ENCODE results near the gene ZNF366. TPM values are rescaled to one million over a fixed set of nuclear protein-coding genes. Genes with fewer than 3 reads are reported as not detected.
A peak's percentile ranks its signal among the peaks of the same experiment; 100 is the strongest.

Gene ZNF366
- total and polyA plus RNA-seq, 2 experiments from 2014 or later: not detected

DNA sequence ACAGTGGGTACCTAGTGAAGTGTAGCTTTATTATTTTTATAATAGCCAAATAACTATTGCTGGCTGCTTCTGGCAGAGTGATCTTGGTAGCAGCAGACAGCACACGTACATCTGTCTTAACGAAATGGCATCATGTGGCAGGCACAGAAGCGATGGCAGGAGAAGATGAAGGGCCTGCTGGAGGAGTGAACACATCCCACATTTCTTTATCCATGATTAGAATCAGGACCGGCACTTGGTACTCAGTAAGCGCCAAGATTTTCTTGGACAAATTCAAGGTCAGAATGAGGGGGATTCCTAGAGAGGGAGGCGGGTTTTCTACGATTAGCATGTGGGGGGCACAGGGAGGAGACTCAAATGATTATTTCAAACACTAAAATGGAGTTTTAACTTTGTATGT lies 23.0 kb upstream of the ZNF366 start:
- WGBS, 2 experiments (ENCODE audit: low coverage in 1 of 2, low lambda C conversion rate in 2 of 2, missing lambda C conversion rate in 2 of 2): 42 to 45% methylated on average over 7 of the region's 7 CpGs
- no peaks in the 10 kb centered on the region for H4K20me1 ChIP-seq (ENCODE audit: insufficient read depth)
- H3K4me1 ChIP-seq (ENCODE audit: insufficient read depth): peaks cover 11% of the 10 kb centered on the region
- no peak overlapping the region for H3K4me2 ChIP-seq (ENCODE audit: unreplicated experiment)
- in situ Hi-C loops (cut with MboI): no loop called here
- H3F3A ChIP-seq (ENCODE audit: insufficient read depth): peaks cover 17% of the 10 kb centered on the region
- DNase-seq: no peak
- no peaks in the 10 kb centered on the region for H3K9me2 ChIP-seq (ENCODE audit: insufficient read depth)
- H3K36me3 ChIP-seq (ENCODE audit: low read depth): no peaks in the 10 kb centered on the region
- no peaks in the 10 kb centered on the region for H3K9me3 ChIP-seq (ENCODE audit: low read depth)
- H3K9ac ChIP-seq: no peak overlapping the region
- TF ChIP-seq EZH2 (IDR thresholded peaks at IDR 0.05; ENCODE audit: insufficient read depth, poor library complexity, severe bottlenecking) (no peak), EZH2phosphoT487 (IDR thresholded peaks at IDR 0.05; ENCODE audit: insufficient read depth, low read depth) (no peak)
- H2AFZ ChIP-seq: 0 out of 2 replicates have a peak overlapping the region, but pooled peaks have one; percentile 4
- no peak overlapping the region for H3K4me3 ChIP-seq
- H3K27me3 ChIP-seq (replicated peaks; ENCODE audit: insufficient read depth): no peaks in the 10 kb centered on the region
- no peak overlapping the region for H3K27ac ChIP-seq
- H3K79me2 ChIP-seq (ENCODE audit: insufficient read depth): no peaks in the 10 kb centered on the region

DNA sequence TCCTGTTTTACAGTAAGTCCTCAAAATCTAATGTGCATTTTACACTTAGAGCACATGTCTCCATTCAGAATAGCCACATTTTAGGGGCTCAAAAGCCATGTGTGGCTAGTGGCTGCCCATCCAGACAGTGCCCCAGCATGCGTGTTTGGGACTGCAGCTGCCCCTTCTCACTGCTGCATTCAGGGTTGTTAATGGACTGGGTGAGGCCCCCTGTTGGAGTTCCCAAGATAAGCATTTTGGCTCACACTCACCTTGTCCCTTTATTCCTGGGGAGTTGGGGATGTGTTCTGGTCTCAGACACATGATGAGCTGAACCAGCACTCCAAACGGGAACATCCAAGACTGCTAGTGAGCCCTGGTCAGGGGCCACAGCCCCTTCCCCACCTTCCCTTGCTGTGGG lies 22.2 kb upstream of the ZNF366 start:
- H4K20me1 ChIP-seq (ENCODE audit: insufficient read depth): no peaks in the 10 kb centered on the region
- H3K9ac ChIP-seq: no peak overlapping the region
- H2AFZ ChIP-seq: no peak overlapping the region
- 93 to 98% methylated on average over 2 of the region's 2 CpGs for WGBS, 2 experiments (ENCODE audit: low coverage in 1 of 2, low lambda C conversion rate in 2 of 2, missing lambda C conversion rate in 2 of 2)
- H3F3A ChIP-seq (ENCODE audit: insufficient read depth): peaks cover 24% of the 10 kb centered on the region
- no peaks in the 10 kb centered on the region for H3K27me3 ChIP-seq (replicated peaks; ENCODE audit: insufficient read depth)
- no peak overlapping the region for H3K4me2 ChIP-seq (ENCODE audit: unreplicated experiment)
- DNase-seq: no peak
- in situ Hi-C loops (cut with MboI): loop anchor here (10.0 kb wide), 1 partner anchor 155 kb away; no protein-coding TSS in a partner anchor
- H3K9me3 ChIP-seq (ENCODE audit: low read depth): no peaks in the 10 kb centered on the region
- no peaks in the 10 kb centered on the region for H3K79me2 ChIP-seq (ENCODE audit: insufficient read depth)
- H3K9me2 ChIP-seq (ENCODE audit: insufficient read depth): no peaks in the 10 kb centered on the region
- H3K4me1 ChIP-seq (ENCODE audit: insufficient read depth): peaks cover 13% of the 10 kb centered on the region
- no peak overlapping the region for H3K4me3 ChIP-seq
- no peaks in the 10 kb centered on the region for H3K36me3 ChIP-seq (ENCODE audit: low read depth)
- H3K27ac ChIP-seq: no peak overlapping the region
- TF ChIP-seq EZH2phosphoT487 (IDR thresholded peaks at IDR 0.05; ENCODE audit: insufficient read depth, low read depth): no peak
- no peak for TF ChIP-seq EZH2 (IDR thresholded peaks at IDR 0.05; ENCODE audit: insufficient read depth, poor library complexity, severe bottlenecking)

- no peaks in the 10 kb centered on the region for H3K79me2 ChIP-seq (ENCODE audit: insufficient read depth)
- no peak overlapping the region for H3K4me2 ChIP-seq (ENCODE audit: unreplicated experiment)
- H3K4me1 ChIP-seq (ENCODE audit: insufficient read depth): peaks cover 22% of the 10 kb centered on the region
- peak; percentile 87 for DNase-seq
- no peaks in the 10 kb centered on the region for H3K36me3 ChIP-seq (ENCODE audit: low read depth)
- no peaks in the 10 kb centered on the region for H3K9me2 ChIP-seq (ENCODE audit: insufficient read depth)
- no peaks in the 10 kb centered on the region for H3K27me3 ChIP-seq (replicated peaks; ENCODE audit: insufficient read depth)
- in situ Hi-C loops (cut with MboI): loop anchor here (10.0 kb wide), 1 partner anchor 151 kb away; no protein-coding TSS in a partner anchor
- H3K27ac ChIP-seq: peak overlapping the region; percentile 80
- no peaks in the 10 kb centered on the region for H4K20me1 ChIP-seq (ENCODE audit: insufficient read depth)
- no peaks in the 10 kb centered on the region for H3K9me3 ChIP-seq (ENCODE audit: low read depth)
- no peak overlapping the region for H3K9ac ChIP-seq
- no peak for TF ChIP-seq EZH2 (IDR thresholded peaks at IDR 0.05; ENCODE audit: insufficient read depth, poor library complexity, severe bottlenecking)
- TF ChIP-seq EZH2phosphoT487 (IDR thresholded peaks at IDR 0.05; ENCODE audit: insufficient read depth, low read depth): no peak
- peaks cover 24% of the 10 kb centered on the region for H3F3A ChIP-seq (ENCODE audit: insufficient read depth)
- H3K4me3 ChIP-seq: no peak overlapping the region
- peak overlapping the region; percentile 31 for H2AFZ ChIP-seq
Observed at GRCh38 chr5:72525816-72526215, 18.6 kb upstream of the ZNF366 start.

GRCh38 chr5:72523960-72524582 lies 16.9 kb upstream of the ZNF366 start:
- H3K27ac ChIP-seq: peak overlapping the region; percentile 14; the same call in 1 of the 2 replicates
- H3K36me3 ChIP-seq (ENCODE audit: low read depth): no peaks in the 10 kb centered on the region
- peaks cover 24% of the 10 kb centered on the region for H3K4me1 ChIP-seq (ENCODE audit: insufficient read depth)
- TF ChIP-seq EZH2 (IDR thresholded peaks at IDR 0.05; ENCODE audit: insufficient read depth, poor library complexity, severe bottlenecking) (no peak), EZH2phosphoT487 (IDR thresholded peaks at IDR 0.05; ENCODE audit: insufficient read depth, low read depth) (no peak)
- no peak overlapping the region for H3K4me2 ChIP-seq (ENCODE audit: unreplicated experiment)
- H3K4me3 ChIP-seq: no peak overlapping the region
- WGBS, 2 experiments (ENCODE audit: low coverage in 1 of 2, low lambda C conversion rate in 2 of 2, missing lambda C conversion rate in 2 of 2): 38 to 39% methylated on average over 3 of the region's 3 CpGs
- no peaks in the 10 kb centered on the region for H3K9me3 ChIP-seq (ENCODE audit: low read depth)
- peak; percentile 86 for DNase-seq
- no peaks in the 10 kb centered on the region for H3K9me2 ChIP-seq (ENCODE audit: insufficient read depth)
- no peaks in the 10 kb centered on the region for H3K27me3 ChIP-seq (replicated peaks; ENCODE audit: insufficient read depth)
- no peak overlapping the region for H3K9ac ChIP-seq
- in situ Hi-C loops (cut with MboI): loop anchor here (10.0 kb wide), 1 partner anchor 149 kb away; no protein-coding TSS in a partner anchor
- peaks cover 24% of the 10 kb centered on the region for H3F3A ChIP-seq (ENCODE audit: insufficient read depth)
- peak overlapping the region; percentile 32; the same call in 1 of the 2 replicates for H2AFZ ChIP-seq
- no peaks in the 10 kb centered on the region for H3K79me2 ChIP-seq (ENCODE audit: insufficient read depth)
- H4K20me1 ChIP-seq (ENCODE audit: insufficient read depth): no peaks in the 10 kb centered on the region
